Ovary (tissue), 9 donors: ENCODE measurements around the gene GRID1. TPM values are rescaled to one million over a fixed set of nuclear protein-coding genes. Genes with fewer than 3 reads are reported as not detected.

Source experiments
- DNase-seq, 5 donors: peaks; one replicate each; pipeline ENCODE4 v3.0.0-alpha.2; 2019 to 2020
- H3K27ac ChIP-seq, 2 donors: fragments of 200-600 bp; one replicate each; pipeline versions ENCODE4 v1.5.1 to v1.8.0; 2019 to 2022
- H3K27me3 ChIP-seq: fragments of 200-600 bp; one replicate; pipeline ENCODE4 v1.8.0; 2022
- H3K36me3 ChIP-seq: fragments of 200-600 bp; sonication (generic); one replicate; pipeline ENCODE4 v1.5.1; 2019
- H3K4me1 ChIP-seq: one replicate; pipeline ENCODE4 v1.8.1; 2013; ENCODE audit warnings: mild to moderate bottlenecking, moderate library complexity; ENCODE audit not compliant: insufficient read depth
- H3K4me3 ChIP-seq: fragments of 200-600 bp; sonication (generic); one replicate; pipeline ENCODE4 v1.5.1; 2017
- H3K9me3 ChIP-seq, 2 donors: fragments of 200-600 bp in 1 of 2; sonication (generic) in 1 of 2; one replicate each; pipeline versions ENCODE4 v1.5.1 to v1.8.1; 2013 to 2019; ENCODE audit warnings: mild to moderate bottlenecking in 1 of 2, moderate library complexity in 1 of 2
- EP300 ChIP-seq: sonication (generic); formaldehyde crosslinking; IDR thresholded peaks from one replicate; pipeline ENCODE4 v1.6.1; 2017; ENCODE audit warnings: antibody characterized with exemption
- POLR2A ChIP-seq: fragments of 450-650 bp; IDR thresholded peaks from one replicate; pipeline ENCODE4 v1.6.1; 2017; ENCODE audit warnings: antibody characterized with exemption, mild to moderate bottlenecking, moderate library complexity
- WGBS, 3 donors: extraction: QIAGEN DNeasy Blood & Tissue Kit in 1 of 3; methylation state at CpG; one replicate each; pipeline versions ENCODE4 v1.1.5 to v1.1.7; 2013 to 2017; 5-methylcytosine and 5-hydroxymethylcytosine counted together
- intact Hi-C, 4 donors: fragments of 100-400 bp; cut with DNase I; formaldehyde crosslinking; loops; one replicate each; pipeline versions ENCODE4 v1.11.0 to v1.15.1; 2022 to 2023
- polyA plus RNA-seq, 2 donors: library from polyadenylated mRNA; stranded (reverse); fragments of 200-250 nt in 1 of 2; fragments of 350-450 nt in 1 of 2; fragmentation: Illumina TruSeq in 1 of 2; extraction: RNeasy Lipid Tissue Mini Kit (QIAGEN cat#74804) in 1 of 2; gene quantifications; one replicate each; pipeline ENCODE4 v1.2.3, GENCODE V29; 2013 to 2014
- total RNA-seq, 7 donors: library from RNA; depleted of rRNA in 2 of 7; stranded (reverse); fragments of >200 nt in 2 of 7; fragmentation: NEBNext Ultra II Directional in 3 of 7; extraction: Animal tissue kit (Norgen Biotek cat#: 25700) in 3 of 7; gene quantifications; one replicate each; pipeline versions ENCODE4 v1.1.0 to v1.2.4, GENCODE V29; 2016 to 2023
- TF ChIP-seq, protein P1 (sequence below), 3 donors: fragments of 450-650 bp in 2 of 3; fragments of 200-600 bp in 1 of 3; IDR thresholded peaks; one replicate each; pipeline versions ENCODE4 v1.5.1 to v1.8.0; 2016 to 2022; ENCODE audit warnings: antibody characterized with exemption in 3 of 3, mild to moderate bottlenecking in 1 of 3
- donor health status: DM: no; HTN: no; CAD: no; lungs with moderate emphysema.
- donor health status: DM: no; HTN: no; CAD: no.
- donor health status: Bipolar disorder and iron deficiency.
- donor health status: DM: yes; HTN: yes; CAD: no.
- donor health status: DM: no; HTN: no; CAD: no.
- donor health status: DM: yes; HTN: yes; CAD: no.

Gene GRID1
- total and polyA plus RNA-seq, 9 donors: 0.57 to 6.2 (median 1.8) TPM

DNA sequence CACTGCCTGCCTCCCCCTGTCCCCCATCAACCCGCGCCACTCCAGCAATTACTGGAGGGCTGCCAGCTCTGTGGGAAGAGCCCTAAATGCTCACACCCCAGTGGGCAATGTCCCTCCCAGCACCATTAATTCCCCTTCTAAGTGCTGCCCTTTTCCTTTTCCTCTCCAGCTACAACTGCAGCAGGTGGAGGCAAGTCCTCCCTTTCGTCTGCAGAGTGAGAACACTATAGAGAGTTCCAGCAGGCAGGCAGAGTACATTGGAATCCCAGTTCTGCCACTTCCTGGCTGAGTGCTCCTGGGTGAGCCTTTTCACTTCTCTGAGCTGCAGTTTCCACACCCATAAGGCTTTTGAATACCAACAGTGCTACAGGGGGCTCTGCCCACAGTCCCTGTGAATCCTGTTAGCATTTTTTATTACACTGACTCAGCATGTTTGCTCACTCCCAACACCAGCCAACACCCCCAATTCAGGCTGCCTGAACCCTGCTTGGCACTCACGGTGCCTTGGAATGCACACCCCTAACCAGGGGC, 447.0 kb downstream of the GRID1 start:
- Histone ChIP-seq H3K27ac (no peak overlapping the region), H3K36me3 (no peaks in the 10 kb centered on the region), H3K4me1 (no peaks in the 10 kb centered on the region), H3K4me3 (no peak overlapping the region), H3K9me3 (no peaks in the 10 kb centered on the region), H3K27me3 (no peaks in the 10 kb centered on the region)
- WGBS, 3 donors: 4 to 12% (median 9%) methylated on average over 4 of the region's 4 CpGs
- intact Hi-C loops: no loop called here
- TF ChIP-seq, protein P1, sequence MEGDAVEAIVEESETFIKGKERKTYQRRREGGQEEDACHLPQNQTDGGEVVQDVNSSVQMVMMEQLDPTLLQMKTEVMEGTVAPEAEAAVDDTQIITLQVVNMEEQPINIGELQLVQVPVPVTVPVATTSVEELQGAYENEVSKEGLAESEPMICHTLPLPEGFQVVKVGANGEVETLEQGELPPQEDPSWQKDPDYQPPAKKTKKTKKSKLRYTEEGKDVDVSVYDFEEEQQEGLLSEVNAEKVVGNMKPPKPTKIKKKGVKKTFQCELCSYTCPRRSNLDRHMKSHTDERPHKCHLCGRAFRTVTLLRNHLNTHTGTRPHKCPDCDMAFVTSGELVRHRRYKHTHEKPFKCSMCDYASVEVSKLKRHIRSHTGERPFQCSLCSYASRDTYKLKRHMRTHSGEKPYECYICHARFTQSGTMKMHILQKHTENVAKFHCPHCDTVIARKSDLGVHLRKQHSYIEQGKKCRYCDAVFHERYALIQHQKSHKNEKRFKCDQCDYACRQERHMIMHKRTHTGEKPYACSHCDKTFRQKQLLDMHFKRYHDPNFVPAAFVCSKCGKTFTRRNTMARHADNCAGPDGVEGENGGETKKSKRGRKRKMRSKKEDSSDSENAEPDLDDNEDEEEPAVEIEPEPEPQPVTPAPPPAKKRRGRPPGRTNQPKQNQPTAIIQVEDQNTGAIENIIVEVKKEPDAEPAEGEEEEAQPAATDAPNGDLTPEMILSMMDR (IDR thresholded peaks at IDR 0.05): no peak
- TF ChIP-seq EP300: no peak
- no peak for TF ChIP-seq POLR2A
- DNase-seq: no peak

DNA sequence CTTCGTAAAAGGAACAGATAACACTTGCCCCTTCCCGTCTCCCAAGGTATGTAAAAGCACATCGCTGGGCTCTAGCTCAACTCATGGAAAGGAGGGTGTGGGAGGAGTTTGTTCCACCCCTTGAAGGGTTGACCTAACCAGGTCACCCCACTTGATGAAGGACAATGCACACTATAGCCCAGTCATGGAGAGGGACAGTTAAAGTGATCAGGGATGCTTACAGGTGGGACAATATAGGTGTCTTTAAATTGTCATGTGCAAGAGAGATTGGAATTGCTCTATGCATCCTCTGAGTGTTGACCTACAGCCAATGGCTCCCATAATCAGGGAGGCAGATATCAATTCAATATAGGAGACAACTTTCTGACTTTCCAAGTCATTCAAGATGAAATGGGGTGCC, 448.2 kb downstream of the GRID1 start:
- no peaks in the 10 kb centered on the region for H3K9me3 ChIP-seq
- no peaks in the 10 kb centered on the region for H3K27me3 ChIP-seq
- 80 to 92% (median 82%) methylated on average over 3 of the region's 3 CpGs for WGBS, 3 donors
- DNase-seq: no peak
- no peak overlapping the region for H3K4me3 ChIP-seq
- intact Hi-C loops: no loop called here
- H3K4me1 ChIP-seq: no peaks in the 10 kb centered on the region
- H3K27ac ChIP-seq: no peak overlapping the region
- no peaks in the 10 kb centered on the region for H3K36me3 ChIP-seq
- TF ChIP-seq, protein P1 (IDR thresholded peaks at IDR 0.05): no peak
- no peak for TF ChIP-seq POLR2A
- TF ChIP-seq EP300: no peak

GRCh38 chr10:85917601-85918000, 449.0 kb downstream of the GRID1 start:
- intact Hi-C loops: no loop called here
- Histone ChIP-seq H3K4me1 (no peaks in the 10 kb centered on the region), H3K27ac (no peak overlapping the region), H3K4me3 (no peak overlapping the region), H3K9me3 (no peaks in the 10 kb centered on the region), H3K36me3 (no peaks in the 10 kb centered on the region), H3K27me3 (no peaks in the 10 kb centered on the region)
- DNase-seq: no peak
- TF ChIP-seq POLR2A (no peak), EP300 (no peak)
- TF ChIP-seq, protein P1 (IDR thresholded peaks at IDR 0.05): no peak
- whole genome bisulfite sequencing, 3 donors: 59 to 71% (median 70%) methylated on average over 4 of the region's 4 CpGs

- TF ChIP-seq EP300 (no peak), POLR2A (no peak)
- TF ChIP-seq, protein P1 (IDR thresholded peaks at IDR 0.05): no peak
- Histone ChIP-seq H3K36me3 (no peaks in the 10 kb centered on the region), H3K4me3 (no peak overlapping the region), H3K4me1 (no peaks in the 10 kb centered on the region), H3K27ac (no peak overlapping the region), H3K9me3 (no peaks in the 10 kb centered on the region), H3K27me3 (no peaks in the 10 kb centered on the region)
- intact Hi-C loops: no loop called here
- no peak for DNase-seq
- 45 to 54% (median 47%) methylated on average over 2 of the region's 2 CpGs for WGBS, 3 donors
Measured at GRCh38 chr10:85916994-85917573, 449.5 kb downstream of the GRID1 start.
